ENCODE data around the gene TGIF2. TPM values are rescaled to one million over a fixed set of nuclear protein-coding genes. Genes with fewer than 3 reads are reported as not detected.

Gene TGIF2
- total and polyA plus RNA-seq, 2 of the 8 experiments (the other 6 are each of a cell fraction or from before 2014, with no cell fraction given), result 49.7 to 76.7 TPM

GRCh38 chr20:36585410-36586125, 12.2 kb downstream of the TGIF2 start (continued):
- TF ChIP-seq RBBP5 (IDR thresholded peaks at IDR 0.05; ENCODE audit: borderline replicate concordance, low read depth, low read length), result peak; percentile 93; the same call in 1 of the 2 replicates
- TF ChIP-seq SIN3A (conservative IDR thresholded peaks at IDR 0.05 in 1 of 2, IDR thresholded peaks at IDR 0.05 in 1 of 2; ENCODE audit: low read depth in 1 of 2, low read length in 2 of 2), result peak in 1 of 2 experiments; percentile 31; a peak in 1 of 4 replicates
- peak; percentile 87 for TF ChIP-seq MAX (IDR thresholded peaks at IDR 0.05)
- TF ChIP-seq SIX5 (IDR thresholded peaks at IDR 0.05; ENCODE audit: low read depth, low read length), result no peak
- TF ChIP-seq TCF12 (IDR thresholded peaks at IDR 0.05; ENCODE audit: low read depth, low read length), result 0 out of 2 replicates have a peak, but pooled peaks have one; percentile 62
- TF ChIP-seq CBX5 (IDR thresholded peaks at IDR 0.05; ENCODE audit: low read depth, low read length), result no peak
- peak in 1 of 2 experiments; percentile 19 for TF ChIP-seq BCL11A (IDR thresholded peaks at IDR 0.05; ENCODE audit: low read depth in 2 of 2, low read length in 2 of 2)
- TF ChIP-seq EZH2 (IDR thresholded peaks at IDR 0.05; ENCODE audit: low read depth, low read length, severe bottlenecking), result no peak
- peak; percentile 98 for TF ChIP-seq ASH2L (IDR thresholded peaks at IDR 0.05; ENCODE audit: low read length)
- peak; percentile 27 for TF ChIP-seq E2F6 (IDR thresholded peaks at IDR 0.05)
- peak in 1 of 2 experiments; percentile 17; a peak in 1 of 3 replicates for TF ChIP-seq POLR2A (IDR thresholded peaks at IDR 0.05; ENCODE audit: control extremely low read depth in 1 of 2, low read depth in 2 of 2, low read length in 2 of 2)
- TF ChIP-seq EP300 (IDR thresholded peaks at IDR 0.05; ENCODE audit: borderline replicate concordance in 1 of 2, low read depth in 2 of 2, low read length in 2 of 2), result peak in 1 of 2 experiments; percentile 32; a peak in 1 of 3 replicates
